ENCODE data around the gene APH1B.
"Not testable (repeated sequence)": the region's sequence is repeated elsewhere in the genome, so short reads cannot be mapped to it uniquely, and the experiment has no call there.

The APH1B gene

DNA sequence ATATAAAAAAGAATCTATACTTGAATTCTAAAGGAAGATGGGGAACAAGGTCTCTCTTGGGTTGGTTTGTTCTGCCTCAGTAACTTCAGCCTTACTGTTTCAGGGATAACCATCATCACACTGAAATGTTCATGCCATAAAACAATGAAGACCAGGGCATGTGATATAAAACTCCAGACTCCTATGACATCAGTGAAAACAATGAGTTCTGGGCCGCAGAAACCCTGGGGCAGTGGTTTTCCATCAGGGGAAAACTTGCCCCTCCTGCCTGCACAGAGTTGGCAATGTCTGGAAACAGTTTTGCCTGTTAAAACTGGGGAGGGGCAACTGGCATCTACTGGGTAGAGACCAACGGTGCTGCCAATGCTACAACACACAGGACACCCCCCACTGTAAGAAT lies 57.4 kb downstream of the APH1B start:
- no peak for FAIRE-seq

DNA sequence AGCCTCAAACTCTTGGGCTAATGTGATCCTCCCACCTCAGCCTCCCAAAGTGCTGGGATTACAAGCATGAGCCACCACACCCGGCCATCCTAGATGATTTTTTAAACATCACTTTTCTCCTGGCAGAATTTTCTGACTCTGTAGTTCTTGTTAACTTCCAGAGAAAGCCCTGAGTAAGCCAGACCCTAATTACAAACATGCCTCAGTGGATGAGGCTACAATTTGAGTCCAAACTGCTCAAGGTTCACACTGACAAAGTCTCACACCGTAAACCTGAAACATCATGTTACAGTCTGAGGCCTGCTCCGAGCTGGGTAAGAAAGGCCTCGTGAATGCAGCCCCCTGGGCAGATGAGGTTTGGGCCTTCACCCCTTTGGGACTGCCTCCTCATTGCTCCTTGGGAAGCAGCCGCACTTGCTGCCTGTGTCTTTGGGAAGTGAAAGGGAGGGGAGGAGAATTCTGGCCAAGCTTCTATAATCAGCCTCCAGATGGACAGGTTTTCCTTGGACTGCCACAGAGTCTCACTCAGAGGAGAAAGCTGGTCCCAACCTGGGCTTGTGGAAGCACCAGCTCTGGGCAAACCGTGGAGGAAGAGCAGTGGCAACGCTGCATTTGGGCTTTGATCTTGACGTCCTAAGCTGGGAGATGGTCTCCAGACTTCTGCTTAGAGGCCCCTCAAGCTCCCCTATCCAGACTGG lies 58.3 kb downstream of the APH1B start:
- FAIRE-seq = no peak

DNA sequence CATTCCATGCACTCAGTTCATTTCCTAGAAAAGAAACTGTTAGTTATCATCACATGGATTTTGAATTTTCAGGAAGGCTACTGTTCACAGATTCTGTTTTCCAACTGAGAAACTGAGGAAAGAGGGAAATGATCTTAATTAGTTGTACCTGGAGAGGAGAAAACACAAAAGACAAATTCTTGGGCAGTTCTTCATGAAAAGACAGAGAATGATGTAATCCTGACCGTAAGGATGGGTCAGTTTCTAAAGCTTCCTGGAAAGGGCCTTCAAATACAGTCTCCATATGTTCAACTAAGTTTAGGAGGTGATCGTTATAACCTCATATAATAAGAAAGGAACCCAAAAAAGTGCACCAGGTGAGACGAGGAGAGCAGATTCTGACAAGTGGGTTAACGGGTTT lies 59.6 kb downstream of the APH1B start:
- no peak for FAIRE-seq

DNA sequence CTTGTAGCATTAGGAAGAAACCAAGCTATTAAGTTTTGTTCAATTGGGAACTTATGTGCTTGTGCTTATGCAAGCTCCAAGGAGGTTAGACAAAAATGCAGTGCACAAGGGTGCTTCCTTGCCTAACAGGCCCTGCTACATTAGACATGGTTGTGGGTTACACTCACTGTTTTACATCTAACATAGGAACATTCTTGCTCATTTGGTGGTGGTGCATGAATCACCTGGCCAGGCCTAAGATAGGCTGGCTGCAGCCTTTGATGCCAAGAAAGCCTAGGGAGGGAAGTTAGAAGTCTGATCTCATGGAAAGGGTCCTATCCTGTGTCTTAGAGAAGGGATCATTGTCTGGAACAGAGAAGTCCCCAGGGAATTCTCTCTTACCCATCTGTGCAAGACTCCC lies 60.8 kb downstream of the APH1B start:
- FAIRE-seq = no peak

DNA sequence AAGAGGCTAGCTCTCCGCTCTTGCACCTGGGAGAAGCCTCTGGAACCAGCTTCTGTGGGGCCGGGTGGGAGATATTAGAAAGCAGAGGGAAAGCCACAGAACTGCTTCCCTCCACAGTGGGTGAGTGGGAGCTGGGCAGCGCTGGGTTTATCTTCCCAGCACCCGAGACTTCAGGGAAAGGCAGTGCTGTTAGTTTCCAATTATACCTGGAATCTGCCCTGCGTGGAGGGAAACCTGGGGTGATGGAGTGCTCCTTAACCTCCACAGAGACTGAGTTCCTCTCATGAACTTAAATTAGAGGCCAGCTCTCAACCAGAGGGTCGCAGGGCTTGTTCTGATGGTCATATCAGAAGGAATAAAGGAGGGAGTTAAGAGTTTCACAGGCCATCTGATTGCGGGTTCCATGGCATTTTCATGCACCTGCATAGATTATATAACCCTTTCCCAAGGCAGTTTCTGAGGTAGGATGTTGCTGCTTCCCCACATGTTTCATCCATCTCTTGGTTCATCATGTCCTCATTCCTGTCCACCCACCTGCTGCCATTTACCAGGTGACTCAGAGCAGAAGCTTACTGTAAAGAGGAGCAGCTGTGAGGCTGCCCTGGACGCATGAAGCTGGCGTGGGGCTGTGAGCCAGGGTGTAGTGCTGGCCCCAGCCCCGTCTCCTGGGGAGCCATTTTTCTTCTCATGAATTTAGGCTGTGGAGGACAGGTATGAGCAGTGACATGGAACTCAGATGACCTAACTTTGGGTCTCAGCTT lies 61.8 kb downstream of the APH1B start:
- FAIRE-seq = no peak

DNA sequence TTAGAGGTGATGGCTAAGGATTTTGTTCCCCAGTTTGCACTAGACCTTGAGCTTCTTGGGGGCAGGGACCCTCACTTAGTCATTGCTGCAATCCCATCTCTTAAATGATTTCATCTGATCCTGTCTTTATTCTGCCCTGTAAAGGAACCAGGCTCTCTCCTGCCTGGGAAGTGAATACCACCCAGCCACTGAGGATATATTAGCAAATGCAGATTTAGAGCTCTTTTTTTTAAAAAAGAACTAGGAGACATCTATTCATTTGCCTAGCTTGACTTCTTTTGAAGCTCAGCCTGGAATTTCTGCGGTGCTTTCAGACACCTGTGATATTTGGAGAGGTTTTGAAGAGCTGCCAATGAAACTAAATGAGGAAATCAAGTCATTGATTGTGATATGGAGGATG lies 62.4 kb downstream of the APH1B start:
- no peak for FAIRE-seq

DNA sequence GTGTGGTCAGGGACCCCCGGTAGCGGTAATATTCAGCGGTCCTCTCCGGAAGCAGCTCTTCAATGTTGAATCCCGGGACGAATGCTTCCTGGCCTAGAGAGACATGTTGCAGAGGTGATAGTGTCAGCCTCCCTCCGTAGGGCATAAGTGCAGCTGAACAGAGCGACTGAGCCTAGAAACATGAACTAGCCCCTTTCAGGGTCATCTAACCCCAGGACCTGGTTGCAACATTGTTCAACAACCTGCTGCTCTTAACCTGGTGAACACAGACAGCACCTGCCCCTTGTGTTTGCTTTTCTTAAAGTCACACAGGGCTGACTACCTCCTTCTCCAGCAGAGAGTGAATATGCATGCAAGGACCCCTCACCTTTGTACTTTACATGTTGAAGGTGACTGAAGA lies 62.9 kb downstream of the APH1B start:
- FAIRE-seq = no peak

DNA sequence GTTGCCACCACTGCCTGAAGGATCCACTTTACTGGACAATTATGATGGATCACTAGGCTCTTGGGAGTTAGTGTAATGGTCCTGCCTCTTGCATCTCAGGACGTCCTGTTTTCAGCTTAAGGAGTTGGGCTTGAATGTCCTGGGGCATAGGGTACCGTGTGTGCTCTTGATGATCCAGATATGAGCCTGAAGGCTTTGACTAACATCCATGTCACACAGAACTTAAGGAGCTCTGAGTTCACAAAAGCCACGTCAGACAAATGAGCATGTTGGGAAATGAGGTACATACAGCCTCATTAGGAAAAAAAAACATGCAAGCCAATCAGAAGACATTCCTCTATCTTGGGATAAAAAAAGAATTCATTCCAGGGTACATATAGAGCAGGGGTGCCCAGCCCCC lies 63.5 kb downstream of the APH1B start:
- no peak for FAIRE-seq

DNA sequence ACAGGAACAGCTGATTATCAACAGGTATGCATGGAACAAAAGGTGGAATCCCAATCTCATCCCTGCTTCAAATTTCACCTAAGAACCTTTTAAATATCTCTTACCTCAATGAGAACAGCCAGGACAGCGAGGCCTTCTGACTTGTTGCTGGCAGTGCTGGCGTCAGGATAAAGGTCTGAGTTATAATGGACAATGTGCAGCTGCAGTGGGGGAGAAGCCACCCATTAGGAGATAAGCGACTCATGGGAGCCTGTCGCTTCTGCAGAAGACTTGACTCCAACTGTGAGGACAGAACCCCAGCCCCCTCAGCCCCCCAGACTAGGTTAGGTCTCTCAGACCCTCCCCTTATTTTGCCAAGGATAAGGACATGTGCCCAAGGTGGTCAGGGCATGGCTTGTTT lies 64.5 kb downstream of the APH1B start:
- FAIRE-seq = no peak

DNA sequence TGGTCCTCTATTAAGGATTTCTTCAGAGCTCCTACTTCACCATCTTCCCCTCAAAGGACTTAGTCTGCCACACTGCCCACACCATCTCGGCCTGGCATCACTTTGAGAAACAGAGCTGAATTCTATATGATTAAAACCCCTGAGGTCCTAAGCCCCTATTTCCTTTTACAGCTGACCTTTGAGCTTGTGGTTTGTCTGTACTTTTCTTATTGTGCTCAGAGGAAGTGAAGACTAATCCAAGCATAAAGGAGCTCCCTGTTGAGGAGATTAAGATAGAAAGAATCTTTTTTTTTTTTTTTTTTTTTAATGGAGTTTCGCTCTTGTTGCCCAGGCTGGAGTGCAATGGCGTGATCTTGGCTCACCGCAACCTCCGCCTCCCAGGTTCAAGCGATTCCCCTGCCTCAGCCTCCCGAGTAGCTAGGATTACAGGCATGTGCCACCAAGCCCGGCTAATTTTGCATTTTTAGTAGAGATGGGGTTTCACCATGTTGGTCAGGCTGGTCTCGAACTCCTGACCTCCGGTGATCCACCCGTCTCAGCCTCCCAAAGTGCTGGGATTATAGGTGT lies 65.7 kb downstream of the APH1B start:
- not testable (repeated sequence) for FAIRE-seq

DNA sequence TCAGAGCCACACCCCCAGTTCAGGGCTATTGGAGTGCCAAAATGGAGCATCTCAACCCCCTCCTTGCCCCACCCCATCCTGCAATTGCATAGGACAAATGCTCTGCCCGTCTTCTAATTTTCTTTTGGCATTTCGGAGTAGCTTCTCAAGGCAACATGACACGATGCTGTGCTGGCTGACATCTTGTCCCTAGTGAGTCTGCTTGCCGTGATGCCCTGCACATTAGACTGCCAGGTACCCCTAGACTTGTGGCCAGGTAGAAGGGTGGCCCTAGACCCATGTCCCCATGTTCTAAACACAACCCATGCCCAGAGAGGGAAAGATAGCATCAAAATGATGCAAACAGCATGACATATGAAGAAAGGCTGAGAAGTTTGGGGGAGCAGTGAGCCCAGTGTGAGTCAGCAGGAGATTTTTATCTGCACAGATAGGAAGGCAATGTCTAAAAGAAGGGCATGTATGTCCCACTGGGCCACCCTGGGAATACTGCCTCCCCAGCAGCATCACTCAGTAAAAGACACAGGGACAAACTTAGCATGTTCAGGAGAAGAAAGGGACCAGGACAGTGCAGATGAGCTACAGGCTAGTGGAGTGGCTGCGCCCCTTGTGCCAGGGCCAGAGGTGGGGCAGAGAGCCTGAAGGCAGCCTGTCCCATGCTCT lies 67.5 kb downstream of the APH1B start:
- no peak for FAIRE-seq

DNA sequence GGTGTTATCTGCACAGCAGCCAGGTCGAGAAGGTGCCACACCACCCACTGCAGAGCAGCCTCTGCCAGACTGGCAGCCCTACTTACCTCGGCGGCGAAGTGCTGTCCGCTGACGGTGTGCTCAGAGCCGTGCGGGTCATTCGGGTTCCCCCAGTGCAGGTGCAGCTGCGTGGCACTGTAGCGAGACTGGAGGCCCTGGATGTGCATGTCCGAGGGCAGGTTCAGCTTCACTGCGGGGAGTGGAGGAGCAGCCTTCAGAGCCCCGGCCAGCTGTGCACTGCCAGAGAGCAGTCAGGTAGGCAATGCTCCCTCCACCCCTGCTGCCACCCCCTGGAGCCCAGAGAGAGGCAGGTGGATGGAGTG lies 68.0 kb downstream of the APH1B start:
- FAIRE-seq = no peak

DNA sequence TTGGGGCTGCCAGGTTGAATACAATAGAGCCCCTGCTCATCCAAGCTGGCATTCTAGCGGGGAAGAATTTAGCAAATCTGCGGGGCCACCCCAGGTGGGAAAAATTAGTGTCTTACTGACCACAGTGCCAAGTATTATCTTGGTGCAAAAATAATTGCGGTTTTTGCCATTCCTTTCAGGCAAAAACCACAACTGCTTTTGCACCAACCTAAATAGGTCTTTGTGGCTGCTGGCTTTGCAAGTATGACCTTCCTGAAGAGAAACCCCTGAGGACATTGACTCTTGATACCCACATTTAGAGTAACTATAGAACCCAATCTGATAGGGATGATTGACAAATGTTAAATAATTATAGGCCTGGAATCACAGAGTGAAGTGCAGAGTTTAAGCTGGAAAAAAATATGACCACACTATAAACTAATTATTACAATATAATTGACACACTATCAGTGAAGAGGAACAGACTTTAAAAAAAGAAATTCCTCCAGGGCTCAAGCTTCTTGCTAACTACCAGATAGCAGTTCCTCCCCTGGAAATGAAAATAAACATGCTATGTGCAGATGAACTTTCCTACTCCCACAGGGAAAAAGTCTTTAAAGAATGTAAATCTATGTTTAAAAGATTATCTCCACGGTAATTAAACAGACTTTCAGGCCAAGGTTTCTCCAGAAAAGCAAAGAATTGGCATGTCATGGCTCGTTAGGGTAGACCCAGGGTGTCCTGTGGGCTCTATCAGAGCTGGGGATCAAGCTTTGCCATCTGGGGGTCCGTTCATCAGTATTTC lies 69.9 kb downstream of the APH1B start:
- FAIRE-seq = no peak

DNA sequence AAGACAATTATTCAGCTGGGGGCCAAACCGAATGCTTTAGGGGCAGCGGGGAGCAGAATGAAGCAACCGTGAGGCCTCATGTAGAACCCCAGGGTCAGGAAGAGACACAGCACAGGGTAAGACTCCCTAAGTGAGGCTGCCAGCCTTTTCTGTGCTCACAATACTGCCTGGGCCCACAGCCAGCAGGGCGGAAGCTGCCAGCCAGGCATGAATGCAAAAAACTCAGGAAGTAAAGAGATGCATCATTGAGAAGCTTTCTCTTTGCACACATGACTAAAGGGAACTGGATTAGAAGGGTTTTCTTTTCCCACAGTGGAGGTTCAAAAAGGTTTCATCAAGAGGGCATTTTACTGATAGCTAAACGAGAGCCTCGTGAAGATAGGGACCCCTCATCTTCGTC lies 71.0 kb downstream of the APH1B start:
- FAIRE-seq = no peak

DNA sequence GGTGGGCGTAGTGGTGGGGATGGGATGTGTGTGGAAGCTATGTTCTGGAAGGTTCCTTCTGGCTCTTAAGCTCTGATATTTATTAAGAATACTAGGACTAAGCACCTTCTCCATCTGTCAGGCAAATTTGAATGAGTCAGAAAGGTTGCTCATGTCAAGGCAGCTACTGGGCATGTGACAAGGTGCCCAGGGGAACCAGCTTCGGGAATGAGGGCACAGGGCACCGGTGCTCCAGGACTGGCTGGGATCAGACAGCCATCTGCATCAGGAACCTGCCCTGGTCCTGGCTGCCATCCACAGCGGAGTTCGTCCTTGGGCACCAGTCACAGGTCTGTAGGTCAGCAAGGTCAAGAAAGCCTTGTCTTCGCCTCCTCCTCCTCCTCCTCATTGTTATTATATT lies 71.8 kb downstream of the APH1B start:
- FAIRE-seq = no peak

DNA sequence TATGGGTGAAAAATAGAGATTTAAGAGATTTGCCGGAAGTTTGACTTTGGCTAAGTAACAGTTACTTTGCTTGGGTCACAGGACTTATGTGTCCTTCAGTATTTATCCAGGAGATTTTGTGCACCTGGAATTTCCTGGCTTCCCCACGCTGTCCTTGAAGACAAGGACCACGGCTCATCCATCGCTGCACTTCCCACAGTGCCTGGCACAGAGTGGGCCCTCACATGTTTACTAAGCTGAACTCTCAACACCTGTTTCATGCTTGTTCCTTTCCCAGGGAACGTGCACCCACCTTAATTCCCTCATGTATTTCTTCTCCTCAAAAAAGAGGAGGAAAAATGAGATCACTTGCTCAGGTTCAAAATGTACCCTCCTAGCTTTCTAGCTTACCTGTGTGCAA lies 72.2 kb downstream of the APH1B start:
- no peak for FAIRE-seq

DNA sequence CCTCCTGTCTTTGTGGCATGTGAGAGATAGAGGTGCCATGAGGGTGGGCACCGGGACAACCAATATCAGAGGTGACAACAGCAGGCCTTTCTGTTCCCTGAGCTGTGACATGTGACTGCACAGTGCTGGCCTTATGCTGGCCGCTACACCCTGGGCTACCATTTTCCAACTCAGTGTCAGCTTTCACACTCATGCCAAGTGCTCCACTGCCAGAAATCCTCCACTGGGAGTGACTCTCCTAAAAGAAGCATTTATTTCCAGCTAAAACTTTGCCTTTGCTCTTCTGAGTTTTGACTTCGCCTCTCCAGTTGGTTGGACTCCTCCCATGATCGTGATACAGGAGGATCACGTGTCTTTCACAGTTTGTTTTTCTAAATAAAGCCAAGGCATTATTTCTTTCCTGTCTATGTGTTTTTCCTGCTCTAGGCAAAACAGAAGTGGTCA lies 72.8 kb downstream of the APH1B start:
- no peak for FAIRE-seq

DNA sequence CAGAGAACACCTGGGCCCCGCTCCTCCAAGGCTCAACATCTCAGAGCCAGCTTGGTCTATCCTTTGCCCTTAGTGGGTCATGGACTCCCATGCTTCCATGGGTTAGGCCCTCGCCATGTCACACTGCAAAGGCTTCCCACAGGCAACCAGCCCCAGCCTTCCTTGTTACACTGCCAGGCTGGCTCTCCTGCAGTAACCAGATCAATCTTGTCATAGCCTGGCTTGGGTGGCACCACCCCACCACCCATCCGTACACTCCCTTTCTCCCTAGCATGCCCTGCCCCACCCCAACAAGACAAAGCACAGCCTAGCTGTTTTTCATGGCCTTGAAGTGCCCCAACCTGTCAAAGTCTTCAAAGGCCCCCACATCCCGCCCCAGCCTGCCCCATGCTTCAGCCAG lies 73.8 kb downstream of the APH1B start:
- FAIRE-seq = no peak

DNA sequence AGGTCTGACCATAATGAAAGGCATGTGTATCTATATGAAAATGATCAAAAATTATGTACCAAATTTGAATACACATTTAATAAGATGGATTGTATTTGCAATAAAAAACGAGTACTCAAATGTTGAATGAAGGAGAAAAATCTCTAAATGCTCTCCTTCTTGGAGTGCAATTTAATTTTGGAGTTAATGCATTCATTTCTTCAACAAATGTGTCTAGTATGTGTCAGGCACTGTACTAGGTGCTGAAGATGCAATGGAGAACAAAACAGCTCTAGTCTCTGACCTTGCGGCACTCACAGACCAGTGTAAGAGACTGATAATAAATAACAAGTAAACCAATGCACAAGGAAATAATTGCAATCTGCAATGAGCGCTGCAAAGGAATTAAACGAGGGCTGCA lies 75.4 kb downstream of the APH1B start:
- FAIRE-seq = no peak

DNA sequence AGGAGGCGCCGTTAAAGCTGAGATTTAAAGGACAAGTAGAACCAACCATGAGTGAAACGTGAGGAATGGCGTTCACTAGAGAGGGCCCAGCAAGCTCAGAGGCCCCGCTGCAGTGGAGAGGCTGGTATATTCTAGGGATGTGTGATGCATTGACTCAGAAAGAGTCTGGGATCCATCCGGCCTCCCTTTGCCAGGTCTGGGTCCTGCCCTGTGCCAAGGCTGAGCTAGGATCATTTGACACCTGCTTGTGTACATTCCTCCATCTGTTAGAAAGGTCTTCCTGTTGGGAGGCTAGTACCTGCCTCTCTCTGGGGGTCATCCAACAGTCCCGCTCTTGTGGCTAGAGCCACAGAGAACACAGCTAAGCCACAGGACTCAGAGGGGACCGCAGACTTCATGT lies 75.9 kb downstream of the APH1B start:
- no peak for FAIRE-seq

DNA sequence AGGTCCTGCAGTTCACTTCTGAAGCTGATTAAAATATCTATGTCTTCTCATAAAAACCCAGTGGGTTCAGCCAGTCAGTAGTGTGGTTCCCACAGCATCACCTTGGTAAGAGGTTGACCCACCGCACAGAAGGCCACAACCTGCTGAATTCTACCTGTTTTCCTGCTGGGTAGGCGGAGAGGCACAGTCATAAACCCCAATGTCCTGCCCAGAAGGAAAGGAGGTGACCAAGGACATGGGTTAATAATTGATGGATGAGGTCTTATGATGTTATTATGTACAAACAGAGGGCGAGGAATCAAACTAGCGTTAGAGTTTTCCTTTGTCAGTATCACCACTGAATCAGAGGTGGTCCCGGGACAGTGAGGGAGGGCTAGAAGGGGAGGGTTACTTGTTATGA lies 76.5 kb downstream of the APH1B start:
- no peak for FAIRE-seq

DNA sequence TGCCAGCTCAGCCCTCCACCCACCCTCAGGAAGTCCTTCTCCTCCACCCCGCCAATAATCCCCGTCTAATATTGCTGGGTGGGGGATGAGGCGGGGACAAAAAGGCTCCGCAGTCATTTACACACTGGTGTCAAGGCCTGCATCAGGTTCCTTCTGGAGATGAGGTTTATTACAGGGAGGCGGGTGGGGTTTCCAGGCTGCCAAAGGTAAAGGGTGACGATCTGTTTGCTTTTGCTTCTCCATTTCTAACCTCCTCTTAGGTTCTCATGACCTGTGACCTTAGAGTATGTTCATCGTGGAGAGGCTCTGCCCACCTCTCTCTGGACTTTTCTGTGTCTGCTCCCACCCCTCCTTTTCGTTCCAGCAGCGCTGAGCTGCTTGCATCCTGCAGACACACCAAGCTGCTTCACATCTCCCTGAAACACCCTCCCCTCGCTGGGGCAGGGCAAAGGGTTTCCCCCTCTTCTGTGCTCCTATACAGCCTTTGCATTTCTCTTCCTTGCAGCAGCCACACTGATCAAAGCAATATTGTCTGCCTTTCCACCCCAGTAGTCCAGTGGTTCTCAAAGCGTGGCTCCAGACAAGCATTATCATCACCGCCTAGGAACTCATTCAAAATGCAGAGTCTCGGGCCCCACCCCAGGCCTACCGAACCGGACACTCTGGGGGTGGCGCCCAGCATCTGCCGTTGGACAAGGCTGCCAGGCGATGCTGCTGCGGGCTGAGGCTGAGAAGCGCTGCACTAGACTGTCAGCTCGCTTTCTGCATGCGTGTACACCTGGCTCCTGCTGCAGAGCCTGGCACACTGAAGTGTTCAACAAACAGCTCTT lies 77.6 kb downstream of the APH1B start:
- no peak for FAIRE-seq

Data from colon (tissue), 2 donors.